Measurements from ENCODE around the gene HNRNPR.

The HNRNPR gene

DNA sequence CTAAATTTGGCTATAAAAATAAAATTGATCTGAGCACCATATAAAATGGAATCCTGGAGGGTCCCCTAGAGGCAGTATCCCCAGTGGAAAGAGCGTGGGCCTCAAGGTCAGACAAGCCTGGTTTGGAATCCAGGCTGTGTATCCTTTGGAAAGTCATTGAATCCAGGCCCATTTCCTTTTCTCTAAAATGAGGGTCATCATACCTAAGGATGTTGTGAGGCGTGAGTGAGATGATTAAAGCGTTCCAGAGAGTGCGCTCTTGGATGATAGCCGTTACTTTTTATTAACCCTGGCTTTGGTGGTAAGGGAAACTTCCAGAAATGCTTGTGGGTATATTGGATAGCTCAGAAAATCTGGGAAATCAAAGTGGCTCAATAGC lies 26.2 kb upstream of the HNRNPR start:
- peak overlapping the region; percentile 98 for H3K4me3 ChIP-seq (ENCODE audit: low read depth, low read length)

DNA sequence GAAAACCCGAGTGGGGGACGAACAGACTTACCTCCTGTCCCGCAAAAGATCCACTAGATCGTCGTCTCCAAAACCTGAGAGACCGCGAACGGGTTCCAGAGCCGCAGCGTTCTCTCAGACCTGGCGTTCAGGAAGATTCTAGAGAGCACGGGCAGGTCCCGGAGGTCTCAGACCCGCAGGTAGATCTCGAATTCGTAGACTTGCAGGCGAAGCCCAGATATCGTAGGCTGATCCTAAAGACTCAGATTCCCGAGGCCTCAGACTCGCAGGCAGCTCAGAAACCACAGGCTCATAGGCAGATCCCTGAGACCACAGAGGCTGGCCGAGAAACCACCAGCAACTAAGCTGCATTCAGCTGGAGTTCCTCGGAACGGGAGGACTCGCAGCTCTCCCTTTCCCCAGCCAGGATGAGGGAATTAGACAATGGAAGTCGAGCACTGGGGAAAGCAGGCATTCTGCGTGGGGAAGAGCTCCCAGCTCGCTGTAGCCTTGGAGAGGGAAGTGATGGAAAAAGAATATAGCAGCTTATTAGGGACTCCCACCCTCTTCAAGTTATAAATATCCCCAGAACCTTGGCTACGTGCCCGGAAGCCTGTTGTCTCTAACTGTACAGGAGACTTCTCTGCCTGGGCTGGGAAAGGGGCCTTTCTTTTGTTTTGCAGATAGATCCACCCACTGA lies 25.4 kb upstream of the HNRNPR start, which contains the start of gene ZNF436:
TSS of gene ZNF436 (minus strand) at position 502 of the 679 bp plus-strand sequence. CDS start 1,831 bp downstream, outside the sequence.
- DNase-seq (ENCODE audit: low read depth), result peak; percentile 75
- H3K4me3 ChIP-seq (ENCODE audit: low read depth, low read length), result peak within 1 kb of the TSS; percentile 98

More for the DNA sequence above, 26.2 kb upstream of the HNRNPR start:
- no peak for DNase-seq (ENCODE audit: low read depth)

GRCh38 chr1:23368562-23369334 lies 24.7 kb upstream of the HNRNPR start:
- DNase-seq (ENCODE audit: low read depth), result peak; percentile 77
- peak overlapping the region; percentile 98 for H3K4me3 ChIP-seq (ENCODE audit: low read depth, low read length)

GRCh38 chr1:23367791-23368561 lies 23.9 kb upstream of the HNRNPR start:
- DNase-seq (ENCODE audit: low read depth), result peak; percentile 96
- H3K4me3 ChIP-seq (ENCODE audit: low read depth, low read length), result peak overlapping the region; percentile 98

GRCh38 chr1:23367451-23367790 lies 23.3 kb upstream of the HNRNPR start:
- peak overlapping the region; percentile 98 for H3K4me3 ChIP-seq (ENCODE audit: low read depth, low read length)
- no peak for DNase-seq (ENCODE audit: low read depth)

- no peak overlapping the region for H3K4me3 ChIP-seq (ENCODE audit: low read depth, low read length)
- DNase-seq (ENCODE audit: low read depth), result no peak
Measured at GRCh38 chr1:23366598-23366997, 22.5 kb upstream of the HNRNPR start.

GRCh38 chr1:23366146-23366545 lies 22.1 kb upstream of the HNRNPR start:
- DNase-seq (ENCODE audit: low read depth), result no peak
- no peak overlapping the region for H3K4me3 ChIP-seq (ENCODE audit: low read depth, low read length)

- H3K4me3 ChIP-seq (ENCODE audit: low read depth, low read length), result no peak overlapping the region
- DNase-seq (ENCODE audit: low read depth), result no peak
Measured at GRCh38 chr1:23362218-23362713, 18.2 kb upstream of the HNRNPR start.

GRCh38 chr1:23358310-23358875 lies 14.3 kb upstream of the HNRNPR start:
- no peak overlapping the region for H3K4me3 ChIP-seq (ENCODE audit: low read depth, low read length)
- no peak for DNase-seq (ENCODE audit: low read depth)

GRCh38 chr1:23357138-23357908 lies 13.2 kb upstream of the HNRNPR start:
- DNase-seq (ENCODE audit: low read depth), result no peak
- H3K4me3 ChIP-seq (ENCODE audit: low read depth, low read length), result no peak overlapping the region

- H3K4me3 ChIP-seq (ENCODE audit: low read depth, low read length), result no peak overlapping the region
- DNase-seq (ENCODE audit: low read depth), result no peak
Measured at GRCh38 chr1:23356471-23357137, 12.5 kb upstream of the HNRNPR start.

DNA sequence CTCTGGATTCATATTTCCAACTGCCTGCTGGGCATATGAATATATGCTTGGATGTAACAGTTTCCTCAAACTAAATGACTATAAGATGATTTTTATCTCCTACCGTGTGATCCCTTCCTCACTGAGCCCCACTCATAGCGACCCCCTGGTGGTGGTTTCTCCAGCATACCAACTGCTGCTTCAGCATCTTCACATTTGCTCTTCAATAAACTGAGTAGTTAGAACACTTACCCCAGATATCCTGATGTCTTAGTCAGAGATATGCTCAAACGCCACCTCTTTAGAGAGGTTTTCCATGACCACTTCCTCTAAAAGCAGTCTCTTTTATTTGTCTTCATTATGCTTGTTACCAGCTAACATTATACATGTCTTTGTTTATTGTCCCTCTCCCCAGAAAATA lies 10.2 kb upstream of the HNRNPR start:
- no peak overlapping the region for H3K4me3 ChIP-seq (ENCODE audit: low read depth, low read length)
- DNase-seq (ENCODE audit: low read depth), result no peak

DNA sequence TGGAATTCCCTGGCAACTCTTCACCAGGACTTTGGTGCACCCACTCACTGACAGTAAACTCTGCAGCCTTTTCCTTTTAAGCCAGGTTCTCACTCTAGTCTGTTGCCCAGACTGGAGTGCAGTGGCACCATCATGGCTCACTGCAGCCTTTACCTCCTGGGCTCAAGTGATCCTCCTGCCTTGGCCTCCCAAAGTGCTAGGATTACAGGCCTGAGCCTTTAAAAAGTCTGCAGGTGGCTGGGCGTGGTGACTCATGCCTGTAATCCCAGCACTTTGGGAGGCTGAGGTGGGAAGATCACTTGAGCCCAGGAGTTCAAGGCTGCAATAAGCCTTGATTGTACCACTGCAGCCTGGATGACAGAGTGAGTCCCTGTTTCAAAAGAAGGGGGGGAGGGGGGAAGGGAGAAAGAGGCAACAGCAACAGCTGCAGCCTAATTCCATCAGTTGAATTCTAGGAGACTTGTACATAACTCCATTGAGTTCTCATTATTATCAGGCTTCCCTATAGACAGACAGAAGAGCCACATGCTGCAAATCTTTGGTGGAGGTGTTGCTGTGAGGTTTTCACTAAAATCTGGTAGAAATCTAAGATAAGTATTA lies 8.1 kb upstream of the HNRNPR start:
- DNase-seq (ENCODE audit: low read depth), result no peak

GRCh38 chr1:23345920-23346319 lies 1.8 kb upstream of the HNRNPR start:
- no peak overlapping the region for H3K4me3 ChIP-seq (ENCODE audit: low read depth, low read length)
- no peak for DNase-seq (ENCODE audit: low read depth)

More for the DNA sequence above, 8.1 kb upstream of the HNRNPR start:
- H3K4me3 ChIP-seq (ENCODE audit: low read depth, low read length), result no peak overlapping the region

- H3K4me3 ChIP-seq (ENCODE audit: low read depth, low read length), result peak overlapping the region; percentile 69
- DNase-seq (ENCODE audit: low read depth), result no peak
Measured at GRCh38 chr1:23344987-23345472, 946 bp upstream of the HNRNPR start.

GRCh38 chr1:23343221-23344110 lies 618 bp downstream of the HNRNPR start:
- H3K4me3 ChIP-seq (ENCODE audit: low read depth, low read length), result peak overlapping the region; percentile 69
- no peak for DNase-seq (ENCODE audit: low read depth)
